ENCODE measurements around the gene SLC43A3.

Gene SLC43A3

GRCh38 chr11:57460022-57460757 is 33.3 kb upstream of the SLC43A3 start, which contains the start of gene RTN4RL2:
Gene RTN4RL2 (plus strand): TSS chr11:57460528. CDS start chr11:57460866, 338 bp downstream.
- H3K4me3 ChIP-seq (ENCODE audit: low read depth, low read length) = peak within 1 kb of the TSS; percentile 46
- DNase-seq (ENCODE audit: low read depth) = peak; percentile 37
- peak; percentile 19 for TF ChIP-seq CTCF (conservative IDR thresholded peaks at IDR 0.05; ENCODE audit: low read depth, low read length)

- no peak overlapping the region for H3K4me3 ChIP-seq (ENCODE audit: low read depth, low read length)
- TF ChIP-seq CTCF (conservative IDR thresholded peaks at IDR 0.05; ENCODE audit: low read depth, low read length) = no peak
- DNase-seq (ENCODE audit: low read depth) = no peak
Observed at GRCh38 chr11:57459164-57460021, 32.5 kb upstream of the SLC43A3 start.

GRCh38 chr11:57458410-57459163 is 31.7 kb upstream of the SLC43A3 start:
- TF ChIP-seq CTCF (conservative IDR thresholded peaks at IDR 0.05; ENCODE audit: low read depth, low read length) = peak; percentile 75
- H3K4me3 ChIP-seq (ENCODE audit: low read depth, low read length) = peak overlapping the region; percentile 5
- DNase-seq (ENCODE audit: low read depth) = no peak

GRCh38 chr11:57458060-57458409 is 31.1 kb upstream of the SLC43A3 start:
- TF ChIP-seq CTCF (conservative IDR thresholded peaks at IDR 0.05; ENCODE audit: low read depth, low read length) = no peak
- no peak overlapping the region for H3K4me3 ChIP-seq (ENCODE audit: low read depth, low read length)
- no peak for DNase-seq (ENCODE audit: low read depth)

- H3K4me3 ChIP-seq (ENCODE audit: low read depth, low read length) = no peak overlapping the region
- no peak for TF ChIP-seq CTCF (conservative IDR thresholded peaks at IDR 0.05; ENCODE audit: low read depth, low read length)
- DNase-seq (ENCODE audit: low read depth) = no peak
Observed at GRCh38 chr11:57457643-57458023, 30.7 kb upstream of the SLC43A3 start.

GRCh38 chr11:57456960-57457642 is 30.2 kb upstream of the SLC43A3 start:
- peak; percentile 96 for TF ChIP-seq CTCF (conservative IDR thresholded peaks at IDR 0.05; ENCODE audit: low read depth, low read length)
- peak; percentile 88 for DNase-seq (ENCODE audit: low read depth)
- H3K4me3 ChIP-seq (ENCODE audit: low read depth, low read length) = no peak overlapping the region

Data from choroid plexus epithelial cell (primary cell).